HG03565 (cell line): ENCODE data around the gene GZMM.

ENCODE experiments used
- ATAC-seq: cut with Tn5 transposase; IDR thresholded peaks from one replicate; pipeline ENCODE4 v1.9.1; 2021; ENCODE audit warnings: mild to moderate bottlenecking, moderate library complexity; ENCODE audit not compliant: unreplicated experiment

The GZMM gene

DNA sequence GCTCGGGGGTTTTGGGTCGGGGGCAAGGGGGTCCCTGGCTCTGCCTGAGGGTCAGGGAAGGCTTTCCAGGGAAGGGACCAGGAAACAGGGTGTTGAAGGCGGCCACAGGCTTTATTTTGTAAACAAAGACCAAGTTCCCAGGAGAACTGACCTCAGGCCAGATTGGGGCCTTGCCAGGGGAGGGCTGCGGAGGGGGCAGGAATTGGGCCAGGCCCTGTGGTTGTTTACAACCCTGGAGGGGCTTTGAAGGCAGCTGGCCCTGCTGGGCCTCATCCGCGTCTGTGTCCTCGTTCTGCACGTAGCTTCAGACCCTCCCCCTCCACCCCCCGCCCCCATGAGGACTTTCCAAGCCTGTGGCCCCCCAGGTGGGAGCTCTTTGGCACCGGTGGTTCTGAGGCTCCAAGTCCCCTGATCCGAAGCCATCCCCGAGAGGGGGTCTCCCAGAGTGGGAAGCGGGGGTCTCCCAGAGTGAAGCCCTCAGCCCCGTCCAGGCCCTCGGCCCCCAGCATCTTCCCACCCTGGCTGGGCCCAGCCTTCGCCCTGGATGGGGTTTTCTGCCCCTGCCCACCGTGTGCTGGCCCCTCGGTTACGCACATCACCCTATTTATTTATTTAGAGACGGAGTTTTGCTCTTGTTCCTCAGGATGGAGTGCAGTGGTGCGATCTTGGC is 15.1 kb downstream of the GZMM start:
- no peak for ATAC-seq

DNA sequence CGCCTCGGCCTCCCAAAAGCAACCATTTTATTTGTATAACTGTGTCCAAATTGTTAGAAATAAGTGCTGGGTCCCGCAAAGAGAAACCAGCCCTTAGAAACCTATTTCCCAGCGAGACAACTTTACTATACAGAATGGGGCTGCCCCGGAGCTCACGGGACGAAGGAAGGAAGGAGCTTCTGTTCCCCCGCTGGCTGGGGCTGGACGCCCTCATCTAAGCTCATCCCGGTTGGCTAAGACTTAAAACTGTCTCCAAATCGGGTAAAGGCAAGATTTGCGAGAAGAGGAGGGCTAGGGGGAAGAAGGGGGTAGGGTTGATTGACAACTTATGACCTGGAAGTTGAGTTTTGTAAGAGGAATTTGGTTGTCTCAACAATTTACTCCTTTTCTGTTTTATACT is 16.3 kb downstream of the GZMM start:
- no peak for ATAC-seq

DNA sequence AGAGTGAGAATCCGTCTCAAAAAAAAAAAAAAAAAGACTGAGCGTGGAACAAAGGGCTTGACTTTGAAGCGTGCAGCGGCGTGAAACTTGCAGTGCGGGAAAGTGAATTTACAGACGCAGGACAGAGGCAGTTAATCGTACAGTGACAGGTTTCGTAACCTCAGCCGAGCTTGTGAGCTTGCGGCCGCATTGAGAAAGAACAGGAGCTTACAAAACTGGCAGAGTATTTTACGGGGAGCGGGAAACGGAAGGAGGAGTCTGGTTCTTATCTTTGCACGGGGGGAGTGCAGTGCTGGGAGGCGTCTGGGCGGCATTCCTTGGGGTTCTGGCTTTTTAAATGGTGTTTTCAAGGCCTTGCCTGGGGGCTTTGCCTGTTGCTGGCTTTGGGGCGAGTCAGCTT is 22.6 kb downstream of the GZMM start:
- ATAC-seq = no peak

DNA sequence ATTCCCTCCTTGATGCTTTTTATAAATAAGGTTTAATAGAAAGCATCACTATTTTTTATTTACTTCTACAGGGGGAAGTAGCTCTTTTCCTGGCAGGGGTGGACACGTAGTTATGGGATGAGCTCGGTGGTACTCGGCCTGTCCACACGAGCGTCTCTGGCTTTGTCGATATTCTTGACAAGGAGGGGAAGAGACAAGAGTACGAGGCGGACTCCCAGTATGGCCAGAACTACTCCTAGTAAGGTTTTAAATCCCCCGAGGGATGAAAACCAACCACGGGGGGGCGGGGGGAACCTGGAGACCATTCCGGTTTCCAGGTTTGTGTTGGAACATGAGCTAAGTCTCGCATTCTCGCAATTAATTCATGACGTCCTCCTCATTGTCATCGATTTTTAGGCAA is 23.0 kb downstream of the GZMM start:
- no peak for ATAC-seq

DNA sequence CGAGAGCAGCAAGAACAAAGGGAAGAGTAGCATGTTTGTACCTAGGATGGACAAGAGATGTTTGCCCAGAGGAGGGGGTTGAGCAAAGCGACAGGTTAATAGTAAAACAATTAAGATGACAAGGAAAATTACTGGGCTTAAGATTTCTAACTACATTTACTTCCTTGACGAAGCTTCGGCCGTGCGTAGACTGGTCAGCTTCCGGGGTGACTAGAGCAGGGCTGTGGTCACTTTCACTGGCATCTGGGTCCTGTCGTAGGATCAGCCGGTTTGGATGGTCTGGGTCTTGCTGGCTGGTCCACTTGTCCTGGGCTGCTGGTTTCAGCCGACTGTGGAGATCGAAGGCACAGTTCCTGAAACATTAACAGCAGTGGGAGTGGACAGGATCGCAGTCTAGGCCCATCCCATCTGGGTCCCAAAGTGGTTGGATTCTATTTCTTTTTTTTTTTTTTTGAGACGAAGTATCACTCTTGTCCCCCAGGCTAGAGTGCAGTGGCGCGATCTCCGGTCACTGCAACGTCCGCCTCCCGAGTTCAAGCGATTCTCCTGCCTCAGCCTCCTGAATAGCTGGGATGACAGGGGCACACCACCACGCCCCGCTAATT is 23.5 kb downstream of the GZMM start:
- no peak for ATAC-seq

DNA sequence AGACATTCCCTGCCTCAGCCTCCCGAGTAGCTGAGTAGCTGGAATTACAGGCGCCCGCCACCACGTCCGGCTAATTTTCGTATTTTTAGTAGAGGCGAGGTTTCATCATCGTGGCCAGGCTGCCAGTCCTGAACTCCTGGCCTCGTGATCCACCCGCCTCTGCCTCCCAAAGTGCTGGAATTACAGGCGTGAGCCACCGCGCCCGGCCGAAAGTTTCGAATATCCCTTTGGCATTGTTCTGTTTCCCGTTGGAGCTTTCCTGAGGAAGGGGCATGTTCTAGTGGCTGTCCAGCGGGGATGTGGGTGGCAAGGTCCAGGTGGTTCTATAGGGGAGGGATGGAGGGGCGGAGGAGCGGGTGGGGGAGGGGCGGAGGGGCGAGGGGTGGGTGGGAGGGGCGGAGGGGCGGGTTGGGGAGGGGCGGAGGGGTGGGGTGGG is 26.4 kb downstream of the GZMM start:
- ATAC-seq = no peak

DNA sequence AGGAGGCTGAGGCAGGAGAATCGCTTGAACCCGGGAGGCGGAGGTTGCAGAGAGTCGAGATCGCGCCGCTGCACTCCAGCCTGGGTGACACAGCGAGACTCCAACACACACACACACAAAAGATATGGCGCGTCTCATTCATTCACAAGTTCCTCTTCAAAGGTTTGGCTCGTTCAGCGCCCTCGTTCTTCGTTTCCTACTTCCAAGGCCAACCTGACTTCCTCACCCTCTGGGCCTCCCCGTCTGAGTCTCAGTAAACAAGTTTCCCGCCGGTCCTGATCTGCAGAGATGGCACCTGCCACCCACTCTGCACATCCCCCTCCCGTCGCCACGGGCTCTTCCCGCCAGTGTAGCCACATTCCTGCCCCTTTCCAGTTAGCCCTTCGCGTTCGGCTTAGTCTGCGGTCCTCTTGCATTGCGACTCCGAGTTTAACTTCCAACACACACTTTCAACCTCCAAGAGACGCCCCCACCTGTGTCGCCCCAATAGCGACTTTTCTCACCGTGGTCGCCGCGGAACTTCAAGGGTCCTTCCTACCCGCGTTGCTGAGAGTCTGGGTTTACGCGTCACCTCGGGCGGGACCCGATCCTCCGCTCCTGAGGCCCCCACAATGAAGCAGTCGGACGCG is 27.2 kb downstream of the GZMM start:
- ATAC-seq = no peak

DNA sequence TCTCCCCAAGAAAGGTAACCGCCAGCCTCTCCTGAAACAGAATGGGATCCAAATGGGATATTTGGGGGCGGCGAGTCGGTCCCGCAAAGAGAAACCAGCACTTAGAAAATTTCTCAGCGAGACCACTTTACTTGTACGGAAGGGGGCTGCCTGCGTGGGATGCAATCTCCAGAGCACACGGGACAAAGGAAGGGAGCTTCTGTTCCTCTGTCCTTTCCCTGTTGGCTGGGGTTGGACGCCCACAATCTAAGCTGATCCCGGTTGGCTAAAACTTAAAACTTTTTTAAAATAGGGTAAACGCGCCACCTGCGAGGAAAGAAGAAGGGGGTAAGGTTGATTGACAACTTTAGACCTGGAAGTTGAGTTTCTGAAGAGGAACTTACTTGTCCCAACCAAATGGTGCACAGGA is 27.7 kb downstream of the GZMM start:
- ATAC-seq = peak; percentile 2

DNA sequence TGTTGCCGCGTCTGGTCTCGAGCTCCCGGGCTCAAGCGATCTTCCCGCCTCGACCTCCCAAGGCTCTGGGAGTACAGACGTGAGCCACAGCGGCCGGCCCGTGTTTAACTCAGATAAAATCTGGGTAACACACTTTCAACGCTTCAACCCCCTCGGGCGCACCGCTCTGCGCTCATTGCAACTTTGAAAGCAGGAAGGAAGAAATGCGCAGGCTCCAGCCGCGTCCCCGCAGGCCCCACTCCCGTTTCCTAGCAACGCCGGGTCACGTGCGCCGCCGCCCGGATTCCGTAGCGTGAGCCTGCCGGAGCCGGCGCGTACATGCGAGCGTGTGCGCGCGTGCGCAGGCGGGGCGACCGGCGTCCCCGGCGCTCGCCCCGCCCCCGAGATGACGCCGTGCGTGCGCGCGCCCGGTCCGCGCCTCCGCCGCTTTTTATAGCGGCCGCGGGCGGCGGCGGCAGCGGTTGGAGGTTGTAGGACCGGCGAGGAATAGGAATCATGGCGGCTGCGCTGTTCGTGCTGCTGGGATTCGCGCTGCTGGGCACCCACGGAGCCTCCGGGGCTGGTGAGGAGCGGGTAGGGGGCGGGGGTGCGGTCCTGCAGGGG is 28.4 kb downstream of the GZMM start, which contains the start of gene BSG:
BSG (plus strand) TSS at position 457 of the 603 bp plus-strand sequence; CDS start at position 496, 39 bp downstream.
- ATAC-seq = peak; percentile 76

DNA sequence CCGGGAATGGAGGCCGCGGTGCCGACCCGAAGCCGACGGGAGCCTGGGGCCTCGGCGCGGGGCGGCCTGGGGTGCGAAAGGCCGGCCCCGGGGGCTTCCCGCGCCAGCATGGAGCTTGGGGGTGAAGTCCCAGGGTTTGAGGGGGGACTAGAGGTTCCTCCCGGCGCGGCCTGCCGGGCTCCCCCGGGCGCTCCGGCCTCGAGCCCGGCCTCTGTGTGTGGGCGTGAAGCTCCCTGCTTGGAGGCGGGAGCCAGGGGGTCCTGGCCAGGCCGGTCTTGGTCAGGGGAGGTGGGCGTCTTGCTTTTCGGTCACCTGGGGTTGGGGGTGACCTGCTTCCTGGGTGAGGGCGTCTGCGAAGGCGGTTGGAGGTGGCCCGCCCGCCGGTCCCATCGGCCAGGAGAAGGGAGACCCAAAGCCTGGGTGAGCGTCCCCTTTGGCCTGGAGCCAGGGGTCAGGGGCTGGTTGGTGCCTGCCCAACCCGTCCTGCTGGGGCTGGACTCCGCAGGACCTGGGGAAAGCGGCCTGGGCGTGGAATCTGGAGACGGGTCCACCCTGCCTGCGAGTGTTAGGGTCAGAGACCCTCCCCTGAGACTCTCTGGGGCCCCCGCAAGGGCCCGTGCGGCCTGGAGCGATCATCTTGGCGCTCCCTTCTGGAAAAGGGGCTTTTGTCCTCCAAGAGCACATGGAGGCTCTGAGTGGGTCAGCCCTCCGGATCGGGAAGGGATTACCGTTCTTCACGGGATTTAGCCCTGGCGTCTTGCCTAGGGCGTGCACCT is 29.1 kb downstream of the GZMM start:
- ATAC-seq = no peak

DNA sequence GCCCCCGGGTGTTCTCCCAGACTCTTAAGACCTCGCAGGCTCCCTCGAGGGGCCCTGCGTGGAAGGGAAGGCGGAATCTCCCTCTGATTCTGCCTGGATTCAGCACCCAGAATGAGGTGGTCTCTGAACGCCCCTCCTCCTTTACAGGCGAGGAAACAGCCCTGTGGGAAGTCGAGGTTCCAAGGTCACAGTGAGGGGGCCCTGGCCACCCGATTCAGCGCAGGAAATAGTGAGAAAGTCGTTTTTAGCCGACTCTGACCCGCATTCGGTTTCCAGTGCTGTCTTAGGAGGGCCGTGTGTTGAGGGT is 29.6 kb downstream of the GZMM start:
- ATAC-seq = no peak

DNA sequence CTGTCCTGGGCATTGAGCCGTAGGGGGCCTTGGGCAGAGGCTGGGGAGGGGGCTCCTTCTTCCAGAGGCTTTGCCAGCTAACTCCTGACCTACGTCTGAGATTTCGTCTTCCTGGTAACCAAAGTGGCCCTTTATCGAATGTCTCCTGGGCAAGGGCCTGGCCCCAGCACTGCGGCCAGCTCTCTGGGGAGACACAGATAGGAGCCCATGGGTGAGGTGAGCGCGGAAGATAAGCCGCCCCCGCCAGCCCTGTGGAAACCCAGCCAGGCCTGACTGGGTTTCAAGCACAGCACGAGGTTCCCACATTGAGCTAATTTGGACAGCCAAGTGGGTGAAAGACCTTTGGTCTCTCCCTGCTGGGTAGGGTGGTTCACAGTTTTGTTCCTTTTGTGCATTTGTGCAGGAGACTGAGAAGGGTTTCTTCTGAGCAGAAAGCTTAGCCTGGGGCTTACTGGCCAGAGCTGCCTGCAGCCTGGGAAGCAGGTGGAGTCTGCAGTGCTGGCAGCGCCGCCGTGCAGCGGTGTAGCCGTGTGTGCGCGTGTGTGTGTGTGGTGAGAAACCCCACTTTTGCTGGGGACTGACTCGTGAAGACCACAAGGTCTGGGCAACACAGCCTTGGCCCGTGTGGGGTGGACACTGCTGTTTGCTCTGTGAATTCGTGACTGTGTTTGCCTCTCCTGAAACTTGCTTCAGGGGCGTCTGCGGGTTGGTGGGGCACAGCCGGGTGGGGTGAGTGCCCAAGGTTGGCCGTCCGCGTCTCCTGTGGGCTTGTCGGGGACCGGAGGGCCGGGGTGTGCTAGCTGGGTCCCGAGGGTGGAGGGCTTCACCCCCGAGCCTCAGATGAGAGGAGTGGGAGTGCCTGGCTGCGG is 31.0 kb downstream of the GZMM start:
- ATAC-seq = no peak

DNA sequence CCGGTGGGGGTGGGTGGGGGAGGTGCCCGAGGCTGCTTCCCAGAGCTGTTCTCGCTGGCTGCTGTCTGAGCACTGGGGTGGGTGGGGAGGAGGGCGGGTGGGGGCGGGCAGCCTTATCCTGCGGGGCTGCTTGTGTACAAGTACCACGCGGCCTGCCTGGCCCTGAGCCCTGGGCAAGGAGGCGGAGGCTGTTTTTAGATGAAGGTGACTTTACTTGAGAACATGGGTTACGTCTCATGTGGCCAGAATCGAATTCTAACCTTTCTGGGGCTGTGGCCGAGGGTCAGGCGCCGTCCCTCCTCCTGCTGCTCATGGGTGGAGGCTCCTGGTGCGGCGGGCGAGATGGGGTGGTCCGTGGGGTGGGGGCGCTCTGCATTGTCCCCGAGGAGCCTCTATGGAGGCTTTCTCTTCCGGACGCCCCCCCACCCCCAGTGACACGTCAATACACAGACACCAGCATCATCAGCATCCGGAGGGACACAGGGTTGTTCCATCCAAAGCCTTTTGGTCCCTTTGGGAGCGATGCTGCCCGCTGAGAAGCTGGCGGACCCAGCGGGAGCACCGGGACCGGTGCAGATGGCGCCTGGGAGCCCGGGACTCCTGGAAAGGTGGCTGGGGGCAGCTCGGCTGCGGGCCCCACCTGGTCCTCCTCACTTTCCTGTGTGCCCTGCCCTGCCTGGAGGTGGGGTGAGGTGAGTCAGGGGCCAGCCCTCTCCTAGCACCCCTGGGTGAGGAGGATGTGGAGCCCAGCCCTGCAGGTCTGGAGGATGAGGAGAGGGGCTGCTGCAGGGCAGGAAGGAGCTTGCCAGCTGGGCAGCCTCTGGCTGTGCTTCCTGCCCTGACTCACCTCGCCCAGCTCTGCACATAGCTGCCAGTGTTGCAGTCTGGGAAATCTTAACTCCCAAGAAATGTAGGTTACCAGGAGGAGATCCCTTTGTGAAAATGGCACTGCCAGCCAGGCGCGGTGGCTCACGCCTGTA is 32.0 kb downstream of the GZMM start:
- no peak for ATAC-seq

DNA sequence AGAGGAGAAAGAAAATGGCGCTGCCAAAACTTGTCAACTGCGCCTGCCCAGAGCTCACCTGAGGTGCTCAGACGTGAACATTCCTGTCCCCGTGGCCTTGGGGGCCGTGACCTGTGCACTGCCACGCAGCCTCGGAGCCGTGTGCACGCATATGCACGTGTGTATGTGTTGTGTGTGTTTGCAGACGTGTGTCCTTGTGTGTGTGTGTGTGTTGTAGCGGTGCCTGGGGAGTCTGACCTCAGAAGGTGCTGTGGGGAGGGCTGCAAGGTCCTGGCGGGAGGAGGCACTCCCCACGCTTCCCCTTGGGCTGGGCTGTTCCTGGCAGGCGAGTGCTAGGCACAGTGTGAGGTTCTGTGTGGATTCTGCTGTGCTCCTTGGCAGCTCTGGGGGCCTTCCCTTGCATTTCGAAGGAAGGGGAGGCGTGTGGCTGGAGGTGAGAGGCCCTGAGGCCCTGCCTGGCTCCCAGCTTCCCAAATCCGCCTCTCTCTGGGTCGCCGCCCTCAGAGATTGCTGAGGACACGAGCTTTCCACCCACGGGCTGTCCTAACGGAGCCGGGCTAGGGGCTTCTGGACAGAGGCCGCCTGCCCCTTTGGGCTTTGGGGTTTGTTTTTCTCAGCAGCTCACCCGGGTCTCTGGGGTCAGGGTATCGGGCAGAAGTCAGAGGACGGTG is 33.0 kb downstream of the GZMM start:
- ATAC-seq = no peak

DNA sequence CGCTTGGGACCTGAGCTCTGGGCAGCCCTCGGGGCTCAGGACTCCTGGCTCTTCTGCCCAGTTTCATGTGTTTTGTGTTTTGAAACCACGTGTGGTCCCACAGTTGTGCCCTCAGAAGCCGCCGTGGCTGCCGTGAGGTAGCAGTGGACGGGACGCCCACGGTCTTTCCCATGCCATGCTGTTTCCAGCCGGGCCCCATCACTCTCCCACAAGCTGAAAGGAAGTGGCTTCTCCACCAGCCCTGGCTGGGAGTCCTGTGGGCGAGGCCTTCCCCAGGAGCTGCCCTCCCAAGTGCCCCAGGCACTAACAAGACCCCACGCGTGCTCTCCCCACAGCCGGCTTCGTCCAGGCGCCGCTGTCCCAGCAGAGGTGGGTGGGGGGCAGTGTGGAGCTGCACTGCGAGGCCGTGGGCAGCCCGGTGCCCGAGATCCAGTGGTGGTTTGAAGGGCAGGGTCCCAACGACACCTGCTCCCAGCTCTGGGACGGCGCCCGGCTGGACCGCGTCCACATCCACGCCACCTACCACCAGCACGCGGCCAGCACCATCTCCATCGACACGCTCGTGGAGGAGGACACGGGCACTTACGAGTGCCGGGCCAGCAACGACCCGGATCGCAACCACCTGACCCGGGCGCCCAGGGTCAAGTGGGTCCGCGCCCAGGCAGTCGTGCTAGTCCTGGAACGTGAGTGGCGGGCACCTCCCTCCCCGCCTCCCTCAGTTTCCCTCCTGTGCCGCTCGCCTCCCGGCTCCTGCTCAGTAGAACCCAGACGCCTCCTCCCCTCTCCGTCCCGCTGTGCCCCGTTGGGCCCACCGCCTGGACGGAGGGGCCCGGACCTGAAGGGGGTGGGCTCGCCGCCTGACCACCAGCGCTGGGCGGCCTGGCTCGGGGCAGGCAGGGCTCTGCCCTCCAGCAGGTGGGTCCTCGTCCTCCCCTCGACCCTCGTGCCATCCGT is 33.9 kb downstream of the GZMM start:
- ATAC-seq = no peak

DNA sequence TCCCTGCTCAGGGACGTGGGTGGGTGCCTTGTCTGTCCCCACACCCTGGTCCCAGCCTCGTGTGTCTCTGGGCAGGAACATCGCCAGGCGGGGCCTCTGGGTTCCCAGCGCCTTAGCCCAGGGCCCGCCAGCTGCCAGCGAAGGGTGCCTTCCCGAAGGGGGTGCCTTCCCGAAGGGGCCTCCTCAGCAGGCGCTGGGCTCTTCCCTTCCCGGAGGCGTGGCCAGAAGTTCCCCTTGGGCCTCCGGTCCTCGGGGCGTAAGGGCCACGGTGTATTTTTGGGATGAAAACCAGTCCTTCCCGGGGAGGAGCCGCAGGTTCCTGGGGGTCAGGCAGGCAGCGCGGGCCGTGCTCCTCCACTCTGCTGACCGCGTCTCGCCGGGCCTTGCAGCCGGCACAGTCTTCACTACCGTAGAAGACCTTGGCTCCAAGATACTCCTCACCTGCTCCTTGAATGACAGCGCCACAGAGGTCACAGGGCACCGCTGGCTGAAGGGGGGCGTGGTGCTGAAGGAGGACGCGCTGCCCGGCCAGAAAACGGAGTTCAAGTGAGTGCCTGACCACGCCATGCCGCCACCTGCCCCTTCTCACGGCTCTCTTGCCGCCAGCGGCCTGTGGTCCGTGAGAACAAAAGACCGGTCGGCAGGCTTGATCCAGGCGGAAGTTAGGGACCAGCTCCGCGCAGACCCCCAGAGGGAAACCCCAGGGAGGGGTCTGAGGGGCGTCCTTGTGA is 35.4 kb downstream of the GZMM start:
- no peak for ATAC-seq

DNA sequence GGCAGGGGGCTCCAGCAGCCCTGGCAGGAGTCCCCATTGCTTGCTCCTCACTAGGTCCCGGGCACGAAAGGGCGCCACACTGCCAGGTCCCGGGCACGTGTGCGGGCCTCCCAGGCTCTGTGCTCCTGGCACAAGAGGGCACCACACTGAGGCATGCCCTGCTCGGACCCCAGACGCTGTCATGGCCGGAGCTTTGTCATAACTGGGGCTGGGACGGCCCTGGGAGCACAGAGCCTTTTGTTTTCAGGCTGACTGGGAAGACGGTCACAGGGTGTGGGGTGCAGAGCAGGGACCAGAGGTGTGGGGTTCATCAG is 35.9 kb downstream of the GZMM start:
- ATAC-seq = no peak
